Left lobe of liver (tissue), 2 donors: ENCODE measurements around the gene JAKMIP1. TPM values are rescaled to one million over a fixed set of nuclear protein-coding genes. Genes with fewer than 3 reads are reported as not detected.

ENCODE experiments used
- ATAC-seq: fragments of 200-7000 bp; cut with Tn5 transposase; one replicate; pipeline ENCODE4 v1.9.1; 2020; ENCODE audit warnings: mild to moderate bottlenecking, moderate library complexity
- DNase-seq: peaks from one replicate; pipeline ENCODE4 v3.0.0-alpha.2; 2020; ENCODE audit warnings: low spot score
- total RNA-seq: library from RNA; stranded (reverse); gene quantifications from one replicate; pipeline ENCODE4 v1.2.1, GENCODE V29; 2021
- donor health status: DM: no; HTN: no; CAD: no; lungs with moderate emphysema.
- donor health status: DM: no; HTN: yes; CAD: no.

Gene JAKMIP1
- total RNA-seq, 1 donor from 2014 or later, result not detected

- no peak for ATAC-seq
- DNase-seq, result no peak
These were observed 151.1 kb downstream of the JAKMIP1 start for GRCh38 chr4:6049278-6049677.

- no peak for ATAC-seq
- no peak for DNase-seq
These were observed 151.8 kb downstream of the JAKMIP1 start for GRCh38 chr4:6048537-6048936.

- no peak for ATAC-seq
- DNase-seq, result no peak
These were observed 153.1 kb downstream of the JAKMIP1 start for GRCh38 chr4:6047130-6047673.

- ATAC-seq, result no peak
- DNase-seq, result no peak
These were observed 153.7 kb downstream of the JAKMIP1 start for GRCh38 chr4:6046526-6047129.

- DNase-seq, result no peak
- ATAC-seq, result no peak
These were observed 155.5 kb downstream of the JAKMIP1 start for GRCh38 chr4:6044805-6045204.

- ATAC-seq (no peak), DNase-seq (no peak)
These were observed 156.1 kb downstream of the JAKMIP1 start for GRCh38 chr4:6044276-6044675.

- DNase-seq, result no peak
These were observed 156.5 kb downstream of the JAKMIP1 start for GRCh38 chr4:6043843-6044242.

GRCh38 chr4:6043188-6043587 is 157.2 kb downstream of the JAKMIP1 start:
- ATAC-seq (no peak), DNase-seq (no peak)

More at GRCh38 chr4:6043843-6044242, 156.5 kb downstream of the JAKMIP1 start:
- ATAC-seq, result no peak

- no peak for ATAC-seq
- DNase-seq, result no peak
These were observed 157.9 kb downstream of the JAKMIP1 start for GRCh38 chr4:6042293-6043063.

- no peak for ATAC-seq
- DNase-seq, result no peak
These were observed 158.5 kb downstream of the JAKMIP1 start for GRCh38 chr4:6041800-6042199.

- DNase-seq (no peak), ATAC-seq (no peak)
These were observed 161.6 kb downstream of the JAKMIP1 start for GRCh38 chr4:6038711-6039110.

GRCh38 chr4:6035786-6036185 is 164.6 kb downstream of the JAKMIP1 start:
- ATAC-seq (no peak), DNase-seq (no peak)

- DNase-seq (no peak), ATAC-seq (no peak)
These were observed 167.0 kb downstream of the JAKMIP1 start for GRCh38 chr4:6033381-6033780.

- peak; percentile 75 for DNase-seq
- peak; percentile 97 for ATAC-seq
These were observed 167.8 kb downstream of the JAKMIP1 start for GRCh38 chr4:6032249-6033244.

- ATAC-seq, result no peak
- no peak for DNase-seq
These were observed 168.5 kb downstream of the JAKMIP1 start for GRCh38 chr4:6031846-6032245.

GRCh38 chr4:6030679-6031078 is 169.7 kb downstream of the JAKMIP1 start:
- DNase-seq (no peak), ATAC-seq (no peak)

- ATAC-seq (no peak), DNase-seq (no peak)
These were observed 171.1 kb downstream of the JAKMIP1 start for GRCh38 chr4:6029254-6029653.

- no peak for ATAC-seq
- no peak for DNase-seq
These were observed 172.2 kb downstream of the JAKMIP1 start for GRCh38 chr4:6028168-6028567.

GRCh38 chr4:6027392-6027791 is 173.0 kb downstream of the JAKMIP1 start:
- DNase-seq (no peak), ATAC-seq (no peak)

GRCh38 chr4:6024313-6024960 is 175.9 kb downstream of the JAKMIP1 start:
- ATAC-seq (no peak), DNase-seq (no peak)

GRCh38 chr4:6023731-6024130 is 176.6 kb downstream of the JAKMIP1 start:
- DNase-seq (no peak), ATAC-seq (no peak)
